Skeletal muscle cell (primary cell): Measurements from ENCODE around the gene PTK6.
"Not testable (repeated sequence)": the region's sequence is repeated elsewhere in the genome, so short reads cannot be mapped to it uniquely, and the experiment has no call there.

Experiments
- DNase-seq: peaks from one replicate; pipeline ENCODE4 v3.0.0-alpha.2; 2010; ENCODE audit warnings: low read depth
- H3K4me3 ChIP-seq: 2 replicates; pipeline ENCODE4 v1.5.1; 2011; ENCODE audit warnings: low read depth, mild to moderate bottlenecking, control low read depth, low read length, moderate library complexity

PTK6 gene

DNA sequence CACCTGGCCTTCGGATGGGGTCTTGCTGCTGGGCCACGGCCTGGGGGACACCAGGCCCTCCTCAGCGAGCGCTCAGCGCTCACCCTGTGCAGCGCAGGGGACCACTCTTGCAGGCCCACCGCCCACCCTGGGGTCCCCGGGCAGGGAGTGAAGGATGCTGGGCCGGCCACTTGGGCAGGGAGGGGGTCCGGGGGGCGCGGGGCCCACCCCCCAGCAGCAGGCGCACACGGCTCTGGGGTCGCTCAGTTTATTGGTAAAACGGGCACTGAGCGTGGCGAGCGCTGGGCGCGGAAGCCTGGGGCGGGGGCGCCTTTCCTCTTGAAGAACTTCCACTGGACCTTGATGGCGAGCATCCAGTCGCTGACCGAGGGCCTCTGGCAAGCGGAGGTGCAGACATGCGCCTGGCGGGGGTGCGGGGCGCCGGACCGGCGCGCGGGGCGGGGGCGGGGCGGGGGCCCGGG, 49.4 kb downstream of the PTK6 start:
- H3K4me3 ChIP-seq, result no peak overlapping the region
- DNase-seq, result no peak

DNA sequence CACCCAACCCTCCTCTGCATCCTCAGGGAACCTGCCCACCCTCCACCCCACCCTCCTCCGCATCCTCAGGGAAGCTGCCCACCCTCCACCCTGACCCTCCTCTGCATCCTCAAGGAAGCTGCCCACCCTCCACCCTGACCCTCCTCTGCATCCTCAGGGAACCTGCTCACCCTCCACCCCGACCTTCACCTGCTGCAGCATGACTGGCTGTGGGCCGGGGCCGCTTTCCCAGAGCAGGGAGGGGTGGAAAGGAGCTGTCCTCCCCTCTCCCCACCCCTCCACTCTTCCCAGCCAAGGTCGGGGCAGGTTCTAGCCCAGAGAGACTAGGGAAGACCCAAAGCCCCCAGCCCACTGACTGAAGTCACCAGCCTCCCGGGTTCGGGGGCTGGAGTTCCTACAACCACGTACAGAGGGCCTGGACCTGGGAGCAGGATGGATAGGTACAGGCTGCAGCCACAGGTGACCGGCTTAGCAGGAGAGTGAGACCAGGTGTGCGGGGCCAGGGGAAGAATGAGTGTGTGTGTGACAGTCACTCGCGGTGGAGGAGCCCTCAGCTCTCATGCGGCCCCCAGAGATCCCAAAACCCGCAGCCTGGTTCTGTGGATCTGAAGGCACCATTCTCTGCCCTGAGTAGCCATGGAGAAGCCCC, 49.9 kb downstream of the PTK6 start:
- H3K4me3 ChIP-seq, result no peak overlapping the region
- no peak for DNase-seq

DNA sequence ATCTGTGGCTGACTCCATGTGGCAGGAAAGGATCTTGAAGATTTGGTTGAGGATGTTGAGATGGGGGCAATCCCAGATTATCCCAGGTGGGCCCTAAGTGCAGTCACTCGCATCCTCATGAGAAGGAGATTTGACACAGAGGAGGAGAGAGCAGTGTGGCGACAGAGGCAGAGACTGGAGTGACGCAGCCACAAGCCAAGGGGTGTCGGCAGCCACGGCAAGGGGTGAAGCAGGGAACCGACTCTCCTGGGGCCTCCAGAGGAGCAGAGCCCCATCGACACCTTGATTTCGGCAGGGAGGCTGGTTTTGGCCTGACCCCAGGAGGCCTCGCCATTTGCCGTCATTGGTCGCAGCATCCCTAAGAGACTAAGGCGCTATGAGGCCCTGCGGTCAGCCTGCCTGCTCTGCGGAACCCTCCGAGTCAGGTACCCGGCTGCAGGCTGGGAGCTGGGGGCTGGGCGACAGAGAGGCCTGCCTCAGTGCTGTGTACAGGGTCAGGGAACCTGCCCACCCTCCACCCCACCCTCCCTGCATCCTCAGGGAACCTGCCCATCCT, 50.8 kb downstream of the PTK6 start:
- no peak overlapping the region for H3K4me3 ChIP-seq
- no peak for DNase-seq

DNA sequence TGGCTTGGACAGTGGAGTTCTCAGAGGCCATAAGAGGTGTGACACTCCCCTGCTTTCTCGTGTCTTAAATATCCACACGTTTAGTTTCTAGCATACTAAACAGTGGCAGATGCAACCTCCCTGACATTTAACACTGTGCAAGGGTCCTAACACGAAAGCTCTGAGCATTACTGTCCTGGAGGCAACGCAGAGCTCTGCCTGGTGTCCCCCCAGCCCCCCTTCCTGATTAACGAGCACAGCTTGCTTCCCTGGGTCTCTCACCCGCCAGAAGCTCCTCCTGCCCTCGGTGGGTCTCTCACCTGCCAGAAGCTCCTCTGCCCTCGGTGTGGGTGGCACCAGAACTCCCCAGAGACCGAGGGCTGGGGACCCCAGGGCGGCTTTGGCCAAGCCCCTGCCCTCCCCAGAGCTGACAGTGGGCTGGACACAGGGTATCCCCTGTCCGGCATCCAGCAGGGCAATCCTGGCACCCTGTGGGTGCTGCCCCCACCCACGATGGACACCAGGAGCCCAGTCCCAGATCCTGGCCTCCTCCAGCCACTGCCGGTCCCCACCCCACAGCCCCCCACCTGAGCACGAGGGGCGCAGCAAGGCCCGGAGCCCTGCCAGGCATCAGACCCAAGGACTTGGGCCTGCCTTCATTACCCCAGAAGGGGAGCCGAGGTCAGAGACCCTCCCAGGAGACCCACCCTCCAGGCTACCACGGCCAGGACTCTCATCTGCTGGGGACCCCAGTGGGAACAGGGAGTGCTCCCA, 52.3 kb downstream of the PTK6 start:
- DNase-seq, result no peak
- H3K4me3 ChIP-seq, result no peak overlapping the region

GRCh38 chr20:63484236-63484635, 52.9 kb downstream of the PTK6 start:
- DNase-seq, result no peak
- H3K4me3 ChIP-seq, result no peak overlapping the region

DNA sequence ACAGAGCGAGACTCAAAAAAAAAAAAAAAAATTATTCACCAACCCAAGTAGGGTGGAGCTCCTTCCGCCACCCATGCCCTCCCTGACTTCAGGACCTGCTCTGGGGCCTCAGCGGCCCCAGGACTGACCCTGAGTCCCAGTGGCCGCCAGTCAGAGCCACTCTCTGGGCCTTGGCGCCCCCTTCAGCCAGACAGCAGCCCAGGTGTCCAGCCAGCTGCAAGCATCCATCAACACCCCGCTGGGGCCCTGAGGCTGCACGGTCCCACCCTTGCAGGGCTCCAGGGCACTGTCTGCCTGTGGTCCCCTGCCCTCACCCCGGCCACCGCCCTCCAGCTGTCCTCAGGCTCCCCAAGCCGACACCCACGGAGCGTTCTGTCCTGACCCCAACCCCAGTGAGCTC, 53.3 kb downstream of the PTK6 start:
- H3K4me3 ChIP-seq, result no peak overlapping the region
- no peak for DNase-seq

DNA sequence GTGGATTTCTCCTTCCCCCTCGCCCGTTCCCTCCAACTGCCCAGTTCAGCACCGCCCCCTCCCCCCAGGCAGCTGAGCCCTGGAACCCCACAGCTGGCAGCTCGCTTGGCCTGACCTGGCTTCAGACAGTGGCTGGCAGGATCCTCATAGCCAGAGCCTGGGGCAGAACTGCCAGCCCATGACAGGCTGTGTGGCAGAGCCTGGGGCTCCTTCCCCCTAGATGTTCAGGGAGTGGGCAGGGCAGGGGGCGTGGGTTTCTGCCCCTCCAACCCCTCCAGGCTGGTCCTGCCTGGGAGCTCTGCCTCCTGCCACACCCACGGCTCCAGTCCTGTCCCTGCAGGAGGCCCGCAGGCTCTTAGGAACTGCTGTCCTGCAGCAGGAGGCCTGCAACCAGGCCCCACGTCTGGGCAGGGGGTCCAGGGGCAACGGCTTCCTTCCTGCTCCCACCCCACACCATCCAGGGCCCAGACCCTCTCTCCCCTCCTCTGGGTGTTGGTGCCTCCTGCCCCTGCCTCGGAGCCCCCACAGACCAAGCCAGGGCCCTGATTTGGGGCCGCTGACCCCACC, 55.1 kb downstream of the PTK6 start:
- no peak for DNase-seq
- no peak overlapping the region for H3K4me3 ChIP-seq

- DNase-seq, result no peak
- no peak overlapping the region for H3K4me3 ChIP-seq
Observed at GRCh38 chr20:63481503-63481902, 55.7 kb downstream of the PTK6 start.

- not testable (repeated sequence) for DNase-seq, H3K4me3 ChIP-seq
Observed at GRCh38 chr20:63479695-63480419, 57.3 kb downstream of the PTK6 start.

DNA sequence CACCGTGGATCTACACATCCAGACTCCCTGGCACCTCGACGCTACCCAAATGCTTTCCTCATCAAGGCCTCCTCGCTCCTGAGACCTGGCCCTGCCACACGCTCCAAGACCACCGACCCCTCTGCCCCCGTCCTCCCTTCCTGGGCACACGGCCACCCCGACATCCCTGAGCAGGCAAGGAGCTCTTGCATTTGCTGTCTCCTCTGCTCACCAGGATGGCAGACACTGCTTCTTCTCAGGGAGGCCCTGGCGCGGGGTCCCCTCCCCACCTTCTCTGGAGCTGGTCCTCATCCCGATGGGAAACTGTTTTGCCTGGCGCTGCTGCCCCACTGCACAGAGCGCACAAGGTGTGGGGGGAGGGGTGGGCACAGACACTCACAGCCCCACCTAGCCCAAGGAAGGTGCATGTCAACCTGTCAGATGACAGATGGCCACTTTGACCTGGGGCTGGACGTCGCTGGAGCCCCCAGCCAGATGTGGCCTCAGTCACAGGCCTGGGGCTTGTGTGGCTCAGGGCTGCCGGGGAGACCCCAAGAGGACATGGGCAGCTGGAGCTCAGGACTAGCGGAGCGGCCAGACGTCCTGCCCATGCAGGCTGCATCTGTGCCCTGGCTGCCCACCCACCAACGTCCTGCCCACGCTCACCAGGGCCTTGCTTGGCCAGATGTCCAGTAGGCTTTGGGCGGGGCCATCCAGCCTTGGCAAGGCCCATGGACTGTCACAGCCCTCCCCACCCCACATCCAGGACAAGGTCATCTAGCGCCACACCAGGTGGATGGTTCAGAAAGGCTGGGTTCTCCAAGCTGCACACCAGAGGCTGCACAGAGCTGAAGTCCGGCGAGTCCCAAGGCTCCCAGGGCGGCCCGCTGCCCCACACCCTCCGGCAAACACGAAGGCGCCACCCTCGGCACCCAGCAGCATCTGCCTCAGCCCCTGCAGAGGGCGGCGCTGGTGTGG, 58.6 kb downstream of the PTK6 start:
- no peak for DNase-seq
- H3K4me3 ChIP-seq, result no peak overlapping the region
